Activated CD8-positive, alpha-beta memory T cell treated with anti-CD3 and anti-CD28 coated beads for 4 hours (primary cell): ENCODE measurements around the gene VPREB3.

Experiments
- DNase-seq, 2 donors: peaks; one replicate each; pipeline ENCODE4 v3.0.0-alpha.2; 2020; ENCODE audit warnings: low read depth in 2 of 2

Gene VPREB3

GRCh38 chr22:23764899-23765881 lies 11.0 kb upstream of the VPREB3 start:
- no peak for DNase-seq

GRCh38 chr22:23763954-23764353 lies 9.7 kb upstream of the VPREB3 start:
- DNase-seq, result no peak

- DNase-seq, result no peak
Measured at GRCh38 chr22:23763579-23763945, 9.3 kb upstream of the VPREB3 start.

GRCh38 chr22:23762842-23763578 lies 8.8 kb upstream of the VPREB3 start, which contains the start of gene C22orf15:
Gene C22orf15, plus strand, starts transcription at chr22:23762990. Its CDS starts 317 bp downstream, at chr22:23763307.
- DNase-seq, result no peak

- no peak for DNase-seq
Measured at GRCh38 chr22:23760056-23760455, 5.8 kb upstream of the VPREB3 start.

- DNase-seq, result no peak
Measured at GRCh38 chr22:23759566-23759965, 5.3 kb upstream of the VPREB3 start.

- no peak for DNase-seq
Measured at GRCh38 chr22:23756891-23757290, 2.7 kb upstream of the VPREB3 start.

- no peak for DNase-seq
Measured at GRCh38 chr22:23755711-23756110, 1.5 kb upstream of the VPREB3 start.

GRCh38 chr22:23754980-23755636 lies 883 bp upstream of the VPREB3 start:
- DNase-seq, result no peak

- DNase-seq, result no peak
Measured at GRCh38 chr22:23753385-23753784, 840 bp downstream of the VPREB3 start.

- DNase-seq, result no peak
Measured at GRCh38 chr22:23752750-23753149, 1.5 kb downstream of the VPREB3 start.

- no peak for DNase-seq
Measured at GRCh38 chr22:23752090-23752691, 2.0 kb downstream of the VPREB3 start.

- no peak for DNase-seq
Measured at GRCh38 chr22:23751441-23751996, 2.7 kb downstream of the VPREB3 start.

- DNase-seq, result peak; percentile 66 to 71
Measured at GRCh38 chr22:23750714-23751440, 3.3 kb downstream of the VPREB3 start, which contains the start of gene ZNF70. Gene ZNF70, minus strand, starts transcription at chr22:23751112. Its CDS starts 5,972 bp downstream, at chr22:23745140.

GRCh38 chr22:23750367-23750713 lies 3.9 kb downstream of the VPREB3 start:
- no peak for DNase-seq

- DNase-seq, result no peak
Measured at GRCh38 chr22:23749841-23750301, 4.4 kb downstream of the VPREB3 start.

- no peak for DNase-seq
Measured at GRCh38 chr22:23745791-23746190, 8.4 kb downstream of the VPREB3 start.

- DNase-seq, result no peak
Measured at GRCh38 chr22:23744485-23744884, 9.7 kb downstream of the VPREB3 start.

GRCh38 chr22:23744001-23744400 lies 10.2 kb downstream of the VPREB3 start:
- DNase-seq, result no peak

GRCh38 chr22:23743303-23743705 lies 10.9 kb downstream of the VPREB3 start:
- no peak for DNase-seq
